HEK293 (cell line): ENCODE measurements around the gene DIP2A.
A peak's percentile ranks its signal among the peaks of the same experiment; 100 is the strongest.

Source experiments
- AEBP2 ChIP-seq: fragments of 450-650 bp; formaldehyde crosslinking; IDR thresholded peaks from 2 replicates; pipeline ENCODE4 v1.5.1; 2016; ENCODE audit warnings: missing biosample characterization, missing genetic modification characterization, borderline replicate concordance
- GFI1B ChIP-seq: fragments of 450-650 bp; formaldehyde crosslinking; IDR thresholded peaks from 2 replicates; pipeline ENCODE4 v1.5.1; 2016; ENCODE audit warnings: missing biosample characterization, missing genetic modification characterization
- HIC1 ChIP-seq: fragments of 450-650 bp; formaldehyde crosslinking; IDR thresholded peaks from 2 replicates; pipeline ENCODE4 v1.5.1; 2016; ENCODE audit warnings: missing biosample characterization, missing genetic modification characterization
- IKZF3 ChIP-seq: fragments of 450-650 bp; IDR thresholded peaks from 2 replicates; pipeline ENCODE4 v1.5.0; 2018; ENCODE audit warnings: missing biosample characterization, mild to moderate bottlenecking, missing genetic modification characterization, moderate library complexity
- KLF9 ChIP-seq: fragments of 450-650 bp; formaldehyde crosslinking; IDR thresholded peaks from 2 replicates; pipeline ENCODE4 v1.5.1; 2016; ENCODE audit warnings: missing biosample characterization, missing genetic modification characterization, low read depth
- OSR2 ChIP-seq: fragments of 450-650 bp; formaldehyde crosslinking; IDR thresholded peaks from 2 replicates; pipeline ENCODE4 v1.5.1; 2016; ENCODE audit warnings: missing biosample characterization, missing genetic modification characterization
- PRDM6 ChIP-seq: fragments of 450-650 bp; formaldehyde crosslinking; IDR thresholded peaks from 2 replicates; pipeline ENCODE4 v1.5.1; 2017; ENCODE audit warnings: missing biosample characterization, missing genetic modification characterization
- ZBTB26 ChIP-seq: fragments of 450-650 bp; formaldehyde crosslinking; optimal IDR thresholded peaks from 2 replicates; pipeline ENCODE3; 2016; ENCODE audit warnings: missing biosample characterization, mild to moderate bottlenecking, missing genetic modification characterization
- ZBTB49 ChIP-seq: fragments of 450-650 bp; formaldehyde crosslinking; IDR thresholded peaks from 2 replicates; pipeline ENCODE4 v1.5.1; 2016; ENCODE audit warnings: missing biosample characterization, missing genetic modification characterization, low read depth
- ZFP3 ChIP-seq: fragments of 450-650 bp; formaldehyde crosslinking; IDR thresholded peaks from 2 replicates; pipeline ENCODE4 v1.5.1; 2016; ENCODE audit warnings: low read depth, missing biosample characterization, missing genetic modification characterization
- ZNF10 ChIP-seq: fragments of 450-650 bp; formaldehyde crosslinking; IDR thresholded peaks from 2 replicates; pipeline ENCODE4 v1.5.1; 2017; ENCODE audit warnings: missing biosample characterization, missing genetic modification characterization
- ZNF121 ChIP-seq: fragments of 450-650 bp; formaldehyde crosslinking; IDR thresholded peaks from 2 replicates; pipeline ENCODE4 v1.5.1; 2016; ENCODE audit warnings: missing biosample characterization, missing genetic modification characterization
- ZNF16 ChIP-seq: fragments of 450-650 bp; formaldehyde crosslinking; IDR thresholded peaks from 2 replicates; pipeline ENCODE4 v1.5.1; 2016; ENCODE audit warnings: low read depth, missing biosample characterization, missing genetic modification characterization
- ZNF214 ChIP-seq: fragments of 450-650 bp; formaldehyde crosslinking; IDR thresholded peaks from 2 replicates; pipeline ENCODE4 v1.5.1; 2017; ENCODE audit warnings: missing biosample characterization, mild to moderate bottlenecking, missing genetic modification characterization, borderline replicate concordance
- ZNF221 ChIP-seq: fragments of 450-650 bp; formaldehyde crosslinking; IDR thresholded peaks from 2 replicates; pipeline ENCODE4 v1.5.1; 2017; ENCODE audit warnings: missing biosample characterization, missing genetic modification characterization, borderline replicate concordance
- ZNF280D ChIP-seq: fragments of 450-650 bp; formaldehyde crosslinking; IDR thresholded peaks from 2 replicates; pipeline ENCODE4 v1.5.1; 2016; ENCODE audit warnings: missing biosample characterization, missing genetic modification characterization
- ZNF354C ChIP-seq: fragments of 450-650 bp; formaldehyde crosslinking; IDR thresholded peaks from 2 replicates; pipeline ENCODE4 v1.5.1; 2016; ENCODE audit warnings: missing biosample characterization, missing genetic modification characterization, low read depth, borderline replicate concordance
- ZNF48 ChIP-seq: fragments of 450-650 bp; formaldehyde crosslinking; IDR thresholded peaks from 2 replicates; pipeline ENCODE4 v1.5.1; 2016; ENCODE audit warnings: missing biosample characterization, missing genetic modification characterization
- ZNF488 ChIP-seq: fragments of 450-650 bp; formaldehyde crosslinking; IDR thresholded peaks from 2 replicates; pipeline ENCODE4 v1.5.1; 2016; ENCODE audit warnings: missing biosample characterization, missing genetic modification characterization
- ZNF585B ChIP-seq: fragments of 450-650 bp; formaldehyde crosslinking; IDR thresholded peaks from 2 replicates; pipeline ENCODE4 v1.5.1; 2016; ENCODE audit warnings: missing biosample characterization, missing genetic modification characterization
- ZNF692 ChIP-seq: fragments of 450-650 bp; formaldehyde crosslinking; IDR thresholded peaks from 2 replicates; pipeline ENCODE4 v1.5.1; 2016; ENCODE audit warnings: missing biosample characterization, missing genetic modification characterization
- ZSCAN4 ChIP-seq: fragments of 450-650 bp; formaldehyde crosslinking; IDR thresholded peaks from 2 replicates; pipeline ENCODE4 v1.5.1; 2017; ENCODE audit warnings: missing biosample characterization, missing genetic modification characterization

Gene DIP2A

GRCh38 chr21:46458315-46459023, at the start of gene DIP2A (continued):
- TF ChIP-seq ZNF488 (tag by site-specific recombination): no peak
- peak; percentile 81 for TF ChIP-seq ZNF692 (tag by site-specific recombination)
- TF ChIP-seq ZNF16 (tag by site-specific recombination): no peak
- no peak for TF ChIP-seq ZNF214 (tag by site-specific recombination)
- no peak; the same call in 1 of the 2 replicates for TF ChIP-seq IKZF3 (tag by site-specific recombination)
- no peak for TF ChIP-seq ZNF280D
- TF ChIP-seq KLF9 (tag by site-specific recombination): peak; percentile 50
- TF ChIP-seq ZBTB49 (tag by site-specific recombination): no peak
- TF ChIP-seq ZFP3 (tag by site-specific recombination): no peak
- TF ChIP-seq OSR2 (tag by site-specific recombination): no peak
- no peak for TF ChIP-seq GFI1B
- TF ChIP-seq ZNF585B (tag by site-specific recombination): no peak
- TF ChIP-seq ZNF48 (tag by site-specific recombination): no peak
- peak; percentile 56; the same call in 1 of the 2 replicates for TF ChIP-seq ZNF10 (tag by site-specific recombination)
- TF ChIP-seq AEBP2 (tag by site-specific recombination): no peak
- TF ChIP-seq ZNF354C (tag by site-specific recombination): no peak
- TF ChIP-seq ZSCAN4 (tag by site-specific recombination): no peak
- no peak for TF ChIP-seq ZNF121
- TF ChIP-seq PRDM6 (tag by site-specific recombination): no peak
- no peak for TF ChIP-seq HIC1
- peak; percentile 98 for TF ChIP-seq ZBTB26 (tag by site-specific recombination)
- TF ChIP-seq ZNF221: no peak
